HG03139 (cell line): ENCODE results near the gene SHPK.

Experiments used
- ATAC-seq: cut with Tn5 transposase; IDR thresholded peaks from one replicate; pipeline ENCODE4 v1.9.1; 2021; ENCODE audit not compliant: unreplicated experiment

Gene SHPK

DNA sequence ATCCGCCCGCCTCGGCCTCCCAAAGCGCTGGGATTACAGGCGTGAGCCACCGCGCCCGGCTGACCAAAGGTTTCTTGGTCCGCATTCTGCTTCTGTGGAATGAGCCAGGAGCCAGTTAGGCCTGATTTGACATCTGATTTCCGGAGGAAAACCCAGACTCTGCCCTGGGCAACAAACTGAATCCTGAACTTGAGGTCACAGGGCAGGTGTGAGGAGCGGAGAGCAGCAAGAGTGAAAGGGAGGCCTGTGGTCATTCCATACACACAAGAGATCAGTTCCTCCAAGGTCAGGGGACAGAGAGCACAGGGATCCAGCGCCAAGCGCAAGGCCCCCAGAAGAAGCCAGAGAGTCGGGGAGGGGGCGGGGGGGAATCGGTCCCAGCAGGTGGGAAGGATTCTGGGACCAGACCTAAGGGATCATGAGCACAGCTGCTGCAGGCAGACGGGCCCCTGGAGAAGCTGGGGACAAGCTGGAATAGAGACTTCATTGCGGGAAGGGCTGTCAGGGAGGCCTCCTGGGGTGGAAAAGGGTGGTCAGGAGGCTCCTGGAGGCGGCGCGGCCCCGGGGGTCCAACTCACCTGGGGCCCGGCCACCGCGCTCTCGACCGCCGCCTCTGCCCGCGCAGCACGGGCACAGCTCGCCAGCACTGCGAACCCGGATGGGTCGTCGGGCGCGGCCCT lies 436 bp downstream of the SHPK start:
- ATAC-seq = no peak

DNA sequence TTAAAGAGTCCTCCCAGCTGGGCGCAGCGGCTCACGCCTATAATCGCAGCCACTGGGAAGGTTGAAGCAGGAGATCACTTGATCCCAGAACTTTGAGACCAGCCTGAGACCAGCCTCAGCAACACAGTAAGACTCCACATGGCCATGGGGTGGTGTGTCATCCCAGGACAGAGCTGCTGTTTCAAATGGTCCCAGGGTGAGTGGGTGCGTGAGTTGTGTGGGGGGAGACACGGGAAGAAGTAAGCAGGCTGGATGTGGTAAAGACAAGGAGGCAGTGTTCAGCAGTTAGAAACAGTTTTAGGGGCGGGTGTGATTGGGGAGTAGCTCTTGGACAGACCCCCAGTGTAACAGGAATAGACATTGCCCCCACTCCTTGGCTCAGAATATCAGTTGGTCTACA lies 3.8 kb downstream of the SHPK start:
- ATAC-seq = no peak

DNA sequence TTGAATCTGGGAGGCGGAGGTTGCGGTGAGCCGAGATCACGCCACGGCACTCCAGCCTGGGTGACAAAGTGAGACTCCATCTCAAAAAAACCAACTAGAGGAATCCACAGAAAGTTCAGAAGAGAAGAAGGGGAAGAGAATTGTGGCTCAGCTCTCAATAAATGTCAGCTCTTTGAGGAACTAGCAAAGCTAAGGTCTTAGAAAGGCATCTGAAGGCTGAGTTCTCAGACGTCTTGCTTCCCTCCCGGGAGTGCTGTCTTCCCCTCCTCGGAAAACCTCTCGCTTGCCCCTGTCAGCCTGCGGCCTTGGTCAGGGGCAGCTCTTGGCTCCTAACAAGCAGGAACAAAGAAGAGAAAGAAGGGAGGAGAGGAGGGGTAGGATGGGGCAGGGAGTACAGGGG lies 5.3 kb downstream of the SHPK start:
- ATAC-seq = no peak

DNA sequence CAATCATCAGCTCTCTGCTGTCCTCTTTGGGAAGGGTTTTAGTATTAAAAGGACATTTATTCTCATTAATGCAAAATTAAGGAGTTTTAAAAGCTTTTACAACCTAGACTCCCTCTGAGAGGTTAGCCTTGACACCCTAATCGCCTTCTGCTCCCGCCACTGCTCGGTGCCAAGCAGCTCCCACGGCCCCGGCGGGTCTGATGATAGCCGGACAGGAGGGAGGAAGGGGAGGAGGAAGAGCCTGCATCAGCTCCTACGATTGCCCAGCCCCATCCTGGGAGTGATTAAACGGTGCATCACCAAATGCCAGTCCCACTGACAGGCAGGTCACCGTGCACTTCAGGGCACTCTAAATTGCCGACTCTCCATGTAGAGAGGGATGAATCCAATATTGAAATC lies 8.3 kb downstream of the SHPK start:
- ATAC-seq = no peak

DNA sequence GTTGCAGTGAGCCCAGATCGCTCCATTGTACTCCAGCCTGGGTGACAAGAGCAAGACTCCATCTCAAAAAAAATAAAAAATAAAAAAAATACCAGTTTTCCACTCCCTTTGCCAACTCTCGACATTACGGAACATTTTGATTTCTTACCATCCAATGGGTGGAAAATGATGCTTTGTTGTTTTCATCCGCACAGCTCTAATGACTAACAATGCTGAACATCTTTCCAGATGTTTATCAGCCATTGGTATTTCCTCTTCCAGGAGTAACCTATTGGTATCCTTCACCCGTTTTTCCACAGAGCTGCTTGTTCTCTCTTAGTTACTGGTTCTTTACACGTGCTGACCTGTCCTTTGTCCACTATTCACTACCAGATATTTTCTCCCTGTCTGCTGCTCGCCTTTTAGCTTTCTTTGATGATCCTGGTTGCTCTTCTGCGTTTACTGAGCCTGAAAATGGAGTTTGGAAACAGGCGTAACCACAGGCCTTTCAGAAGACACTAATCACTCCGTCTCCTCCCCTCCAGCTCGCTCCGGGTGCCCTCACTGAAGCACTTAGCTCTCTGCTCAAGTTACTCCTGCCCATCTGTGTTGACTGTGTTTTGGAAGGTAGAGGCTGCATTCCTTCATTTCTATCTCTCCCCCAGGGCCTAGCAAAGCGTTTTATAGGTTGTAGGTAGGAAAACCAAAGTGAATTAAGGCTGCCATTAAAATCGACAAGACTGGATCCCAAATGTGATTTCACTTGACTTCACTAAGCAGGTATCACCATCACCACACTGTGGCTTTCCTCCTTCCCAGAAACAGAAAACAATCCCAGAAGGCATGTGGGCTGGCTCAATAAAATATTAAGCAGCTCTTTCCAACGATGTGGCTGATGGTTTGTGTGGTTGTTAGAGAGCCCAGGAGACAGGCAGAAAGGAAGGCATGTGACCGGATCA lies 8.9 kb downstream of the SHPK start:
- ATAC-seq = no peak

DNA sequence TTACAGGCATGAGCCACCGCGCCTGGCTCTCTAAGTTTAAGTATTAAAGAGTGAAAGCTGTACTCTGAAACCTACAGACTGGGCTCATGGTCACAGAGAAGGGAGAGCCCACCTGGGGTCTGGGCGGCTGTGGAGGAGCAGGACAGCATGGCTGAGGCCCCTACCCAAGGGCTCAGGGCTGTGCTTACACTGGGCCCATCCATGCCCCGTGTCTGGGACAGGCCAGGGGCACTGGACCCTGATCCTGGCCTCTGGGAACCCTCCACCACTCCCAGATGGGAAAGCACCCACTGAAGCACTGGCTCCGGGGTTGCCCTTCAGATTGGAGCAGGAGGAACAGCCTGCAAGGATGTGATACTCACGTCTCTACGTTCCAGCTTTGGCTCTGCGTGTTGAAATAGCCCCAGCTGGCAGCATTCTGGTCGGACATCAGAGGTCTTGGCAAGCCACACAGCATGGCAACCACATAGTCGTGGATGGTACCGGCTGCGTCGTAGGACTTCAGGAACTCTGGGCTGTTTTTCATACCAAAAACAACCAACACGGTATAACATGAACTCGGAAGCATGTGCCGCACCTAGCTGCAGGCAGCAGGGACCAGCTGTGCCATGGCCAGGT lies 13.0 kb downstream of the SHPK start:
- ATAC-seq = no peak

DNA sequence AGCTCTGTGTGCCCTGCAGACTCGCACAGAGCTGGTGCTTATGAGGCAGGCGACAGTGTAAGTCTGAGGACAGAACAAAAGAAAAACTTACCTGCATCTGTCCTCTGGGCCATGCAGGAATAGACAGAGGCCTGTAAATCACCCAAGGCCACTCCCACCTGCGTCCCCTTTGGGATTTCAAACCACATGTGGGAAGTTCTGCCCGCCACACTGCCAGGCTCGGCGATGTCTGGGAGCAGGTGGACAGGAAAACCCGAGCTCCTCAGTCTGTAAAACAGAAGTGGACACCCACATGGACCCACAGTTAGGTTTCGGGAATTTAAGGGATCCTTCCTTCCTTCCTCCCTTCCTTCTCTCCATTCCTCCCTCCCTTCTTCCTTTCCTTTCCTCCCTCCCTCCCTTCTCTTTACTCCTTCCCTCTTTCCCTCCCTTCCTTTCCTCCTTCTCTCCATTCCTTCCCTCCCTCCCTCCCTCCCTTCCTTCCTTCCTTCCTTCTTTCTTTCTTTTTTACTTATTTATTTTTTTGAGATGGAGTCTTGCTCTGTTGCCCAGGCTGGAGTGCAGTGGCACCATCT lies 14.8 kb downstream of the SHPK start:
- no peak for ATAC-seq

DNA sequence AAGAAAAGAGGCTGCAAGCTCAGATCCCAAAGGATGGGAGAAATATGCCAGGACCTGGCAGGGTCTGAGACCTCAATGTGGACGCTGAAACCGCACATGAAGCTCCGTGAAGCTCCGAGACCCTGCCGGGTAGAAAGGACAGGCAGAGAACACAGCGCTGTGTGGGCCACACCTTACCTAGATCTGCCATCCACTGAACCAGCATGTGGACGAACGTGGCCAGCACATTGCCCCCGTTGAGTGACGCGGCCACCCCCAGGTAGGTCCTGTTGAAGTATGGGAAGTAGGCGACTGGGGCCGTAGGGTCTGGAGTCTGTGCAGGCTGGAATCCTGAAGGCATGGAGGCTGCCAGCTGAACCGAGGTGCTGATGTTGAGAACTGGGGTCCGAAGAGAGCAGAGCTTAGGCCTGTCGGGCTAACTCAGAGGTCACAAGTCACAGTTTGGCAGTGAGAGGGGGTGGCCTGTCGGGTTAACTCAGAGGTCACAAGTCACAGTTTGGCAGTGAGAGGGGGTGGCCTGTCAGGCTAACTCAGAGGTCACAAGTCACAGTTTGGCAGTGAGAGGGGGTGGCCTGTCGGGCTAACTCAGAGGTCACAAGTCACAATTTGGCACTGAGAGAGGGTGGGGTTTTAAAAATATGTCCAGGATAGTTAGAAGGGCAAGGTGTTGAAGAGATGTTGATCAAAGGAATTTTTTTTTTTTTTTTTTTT lies 20.7 kb downstream of the SHPK start:
- no peak for ATAC-seq

DNA sequence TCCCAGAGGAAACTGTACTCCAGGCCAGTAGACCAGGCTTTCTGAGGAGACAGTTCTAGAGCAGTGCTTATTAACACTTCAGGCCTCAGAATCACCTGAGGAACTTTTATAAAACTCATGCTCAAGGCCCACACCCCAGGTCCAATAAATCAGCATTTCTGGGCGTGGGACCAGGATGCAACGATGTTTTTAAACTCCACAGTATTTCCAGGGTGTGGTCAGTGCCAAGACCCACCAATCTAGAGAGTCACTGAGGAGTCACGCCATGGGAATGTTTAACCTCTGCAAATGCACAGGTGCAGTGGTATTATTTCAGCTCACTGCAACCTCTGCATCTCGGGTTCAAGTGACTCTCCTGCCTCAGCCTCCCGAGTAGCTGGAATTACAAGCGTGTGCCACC lies 22.9 kb downstream of the SHPK start:
- ATAC-seq = no peak

DNA sequence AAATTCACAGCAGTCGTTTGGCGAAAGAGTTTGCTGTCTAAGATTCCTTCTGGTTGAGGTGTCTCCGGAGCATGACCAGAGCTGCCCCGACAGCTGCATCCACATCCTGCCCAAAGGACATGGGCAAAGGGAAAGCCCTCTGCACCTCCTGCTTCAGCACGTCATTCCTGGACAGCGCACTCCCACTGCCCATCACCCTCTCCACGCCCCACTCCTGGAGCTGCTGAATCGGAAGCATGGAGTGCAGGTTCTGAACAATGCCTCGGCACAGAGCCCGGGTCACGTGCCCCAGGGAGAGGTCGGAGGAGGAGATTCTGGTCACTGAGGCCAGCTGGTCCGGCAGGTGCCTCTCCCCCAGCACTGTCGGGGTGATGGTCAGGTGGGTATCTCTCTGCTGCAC lies 25.5 kb downstream of the SHPK start:
- no peak for ATAC-seq

DNA sequence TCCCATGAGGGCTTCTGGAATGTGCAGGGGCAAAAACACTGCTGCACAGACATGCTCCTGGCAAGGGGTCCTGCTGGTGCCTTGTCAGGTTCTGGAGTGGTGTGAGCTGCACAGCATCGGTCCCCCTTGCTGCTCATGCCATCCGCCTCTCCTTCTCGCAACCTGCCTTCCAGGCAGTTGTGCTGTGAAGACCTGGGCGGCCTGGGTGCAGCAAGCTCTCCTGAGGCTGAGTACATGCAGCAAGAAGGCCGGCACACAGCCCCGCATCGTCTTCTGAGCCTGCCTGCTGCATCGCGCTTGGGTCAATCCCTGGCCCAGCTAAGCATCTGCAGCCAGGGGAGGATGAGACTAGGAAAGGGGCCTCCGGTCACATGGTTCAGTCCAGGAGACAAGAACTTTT lies 26.4 kb downstream of the SHPK start:
- no peak for ATAC-seq

DNA sequence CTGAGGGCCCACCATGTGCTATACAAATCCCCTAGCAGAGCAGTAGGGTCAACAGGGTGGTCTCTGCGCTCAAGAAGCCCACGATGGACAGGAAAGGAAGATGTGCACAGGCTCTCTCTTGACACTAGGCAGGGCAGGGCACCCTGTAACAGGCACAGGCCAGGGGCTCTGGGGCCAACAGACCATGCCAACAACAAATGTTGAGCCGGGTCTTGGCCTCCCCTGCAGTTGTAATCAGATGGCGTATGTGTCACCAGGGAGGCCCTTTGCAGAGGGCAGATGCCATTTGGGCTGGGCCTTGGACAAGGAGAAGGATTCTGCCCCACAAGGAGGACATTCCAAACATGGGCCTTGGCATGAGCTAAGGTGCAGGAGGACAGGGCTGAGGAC lies 32.2 kb downstream of the SHPK start:
- ATAC-seq = no peak

DNA sequence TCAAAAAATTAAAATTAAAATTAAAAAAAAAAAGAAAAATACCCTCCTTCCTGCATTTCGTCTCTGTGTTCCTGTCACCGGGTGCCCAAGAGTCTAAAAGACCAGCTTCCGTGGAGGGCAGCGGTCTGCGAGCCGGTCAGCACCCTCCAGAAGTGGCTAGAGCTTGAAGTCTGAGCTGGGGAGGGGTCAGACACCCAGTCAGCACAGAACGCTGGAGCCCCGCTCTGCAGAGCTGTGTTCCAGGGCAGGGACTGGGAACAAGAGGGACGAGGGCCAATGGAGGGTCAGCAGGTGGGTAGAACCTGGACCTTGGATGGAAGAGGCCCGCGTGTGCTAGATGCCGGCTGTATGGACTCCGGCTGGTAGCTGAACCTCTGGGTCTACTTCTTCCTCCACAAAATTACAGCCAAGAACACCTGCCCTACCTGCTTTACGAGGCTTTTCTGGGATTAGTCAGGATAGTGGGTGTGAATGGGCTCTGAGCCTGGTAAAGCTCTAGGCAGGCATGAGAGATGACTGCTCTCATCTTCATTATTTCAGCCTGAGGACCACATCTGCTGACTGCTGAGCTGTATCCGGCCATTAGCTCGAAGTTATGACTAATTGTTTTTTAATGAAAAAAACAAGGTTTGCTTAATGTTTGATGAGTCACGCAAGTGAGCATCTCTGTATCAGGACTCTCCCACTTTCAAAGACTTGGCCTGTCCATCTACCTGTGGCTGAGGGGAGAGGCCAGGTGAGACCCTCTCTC lies 32.8 kb downstream of the SHPK start:
- ATAC-seq = no peak

DNA sequence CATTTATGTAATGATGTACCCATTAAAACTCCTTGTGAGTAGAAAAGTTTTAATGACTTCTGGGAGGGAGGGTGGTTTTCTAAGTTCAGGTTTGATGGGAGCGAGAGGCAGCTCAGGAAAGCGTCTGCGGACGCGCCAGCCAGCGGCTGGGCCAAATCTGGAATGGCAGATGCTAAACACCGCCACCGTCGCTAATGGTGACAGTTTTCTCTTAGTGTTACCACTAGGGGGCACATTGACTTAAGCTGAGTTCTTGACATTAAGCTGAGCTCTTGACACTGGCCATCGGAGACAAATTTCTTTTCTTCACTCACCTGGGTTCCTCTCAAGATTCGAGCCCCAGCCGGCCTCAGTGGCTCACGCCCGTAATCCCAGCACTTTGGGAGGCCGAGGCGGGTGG lies 33.6 kb downstream of the SHPK start:
- ATAC-seq = no peak

DNA sequence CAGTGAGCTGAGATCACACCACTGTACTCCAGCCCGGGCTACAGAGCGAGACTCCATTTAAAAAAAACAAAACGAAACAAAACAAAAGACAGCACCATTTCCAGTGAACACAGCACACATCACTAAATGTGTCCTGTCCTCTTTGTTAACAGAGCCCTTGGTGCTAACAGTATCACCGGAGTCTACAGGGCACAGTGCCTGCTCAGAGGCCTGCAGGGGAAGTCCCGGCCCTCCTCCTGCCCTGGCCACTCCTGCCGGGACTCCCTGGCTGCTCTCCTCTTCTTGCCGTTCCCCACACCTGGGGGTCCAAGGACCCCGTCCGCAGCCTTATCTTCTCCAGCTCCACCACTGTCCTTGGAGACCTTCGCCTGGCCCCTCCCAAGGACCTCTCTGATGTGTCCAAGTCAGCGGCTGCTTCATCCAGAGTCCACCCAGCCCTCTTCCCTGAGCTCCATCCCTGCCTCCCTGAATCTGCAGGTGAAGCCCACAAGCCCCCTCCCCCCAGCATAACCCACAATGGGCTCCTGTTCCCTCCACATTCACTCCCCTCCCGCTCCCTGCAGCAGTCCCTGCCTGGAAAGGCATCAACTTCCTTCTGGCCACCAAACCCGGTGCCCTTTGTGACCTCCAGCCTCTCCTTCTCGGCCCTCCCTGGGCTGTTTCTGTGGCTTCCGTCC lies 35.4 kb downstream of the SHPK start:
- ATAC-seq = no peak

DNA sequence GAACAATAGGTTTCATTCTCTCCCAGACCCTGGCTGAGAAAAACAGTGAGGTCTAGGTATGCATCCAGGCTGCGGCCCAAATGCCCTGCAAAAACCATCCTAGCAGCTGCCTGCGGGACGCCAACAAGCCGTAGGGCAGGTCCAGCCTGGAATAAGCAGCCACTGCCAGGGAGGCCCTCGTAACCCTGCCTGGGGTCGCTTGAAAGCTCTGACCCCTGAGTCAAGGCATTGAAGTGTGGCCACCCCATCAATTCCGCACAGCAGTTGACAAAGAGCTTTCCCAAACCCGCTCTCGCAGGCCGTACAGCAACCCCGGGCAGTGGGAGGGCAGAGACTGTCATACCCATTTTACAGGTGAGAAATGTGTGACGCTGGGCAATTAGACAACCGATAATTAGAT lies 38.0 kb downstream of the SHPK start:
- no peak for ATAC-seq

DNA sequence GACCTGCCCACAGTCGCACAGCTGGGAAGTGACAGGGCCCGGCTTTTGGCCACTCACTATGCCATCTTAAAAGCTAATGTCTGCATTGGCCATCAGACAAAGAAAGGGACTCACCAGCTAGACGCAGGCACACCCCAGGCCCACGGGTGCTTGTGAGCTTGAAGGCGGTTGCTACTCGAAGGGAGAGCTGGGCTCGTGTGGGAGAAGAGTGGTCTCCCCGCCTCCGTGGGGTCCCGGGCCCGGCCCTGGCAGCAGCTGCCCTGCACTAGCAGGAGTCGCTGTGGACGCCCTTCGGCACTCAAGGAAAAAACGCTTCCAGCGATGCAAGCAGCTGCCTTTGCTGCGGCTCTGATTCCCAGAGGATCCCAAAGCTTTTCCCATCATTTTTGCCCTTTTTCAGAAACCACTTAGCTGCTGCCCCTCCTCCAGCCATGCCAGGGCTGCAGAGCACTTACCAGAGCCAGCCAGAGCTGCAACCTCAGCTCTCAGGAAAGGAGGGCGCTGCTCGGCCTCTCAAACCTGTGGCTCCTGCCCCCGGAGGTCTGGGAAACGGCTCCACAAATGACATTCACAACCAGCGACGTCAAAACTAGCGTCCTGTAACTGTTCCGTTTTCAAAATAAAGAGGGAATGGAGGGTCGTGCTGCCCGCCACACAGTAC lies 39.1 kb downstream of the SHPK start:
- ATAC-seq = no peak

DNA sequence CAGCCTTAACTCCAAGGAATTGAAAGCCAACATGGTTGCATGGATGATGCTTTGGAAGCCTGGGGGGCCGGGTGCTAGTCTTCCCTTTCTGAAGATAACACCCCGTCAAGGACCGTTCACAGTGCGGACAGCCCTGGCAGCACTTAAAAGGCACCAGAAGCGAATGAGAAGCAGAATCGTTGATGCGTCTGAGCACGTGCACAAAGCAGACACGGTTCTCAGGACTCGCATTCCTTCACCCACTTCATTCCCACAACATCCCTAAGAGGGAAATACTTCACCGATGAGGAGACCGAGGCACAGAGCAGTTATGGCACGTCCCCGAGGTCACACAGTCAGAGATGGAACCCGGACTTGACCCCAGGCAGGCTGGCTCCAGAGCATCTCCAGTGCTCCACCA lies 41.1 kb downstream of the SHPK start:
- no peak for ATAC-seq

DNA sequence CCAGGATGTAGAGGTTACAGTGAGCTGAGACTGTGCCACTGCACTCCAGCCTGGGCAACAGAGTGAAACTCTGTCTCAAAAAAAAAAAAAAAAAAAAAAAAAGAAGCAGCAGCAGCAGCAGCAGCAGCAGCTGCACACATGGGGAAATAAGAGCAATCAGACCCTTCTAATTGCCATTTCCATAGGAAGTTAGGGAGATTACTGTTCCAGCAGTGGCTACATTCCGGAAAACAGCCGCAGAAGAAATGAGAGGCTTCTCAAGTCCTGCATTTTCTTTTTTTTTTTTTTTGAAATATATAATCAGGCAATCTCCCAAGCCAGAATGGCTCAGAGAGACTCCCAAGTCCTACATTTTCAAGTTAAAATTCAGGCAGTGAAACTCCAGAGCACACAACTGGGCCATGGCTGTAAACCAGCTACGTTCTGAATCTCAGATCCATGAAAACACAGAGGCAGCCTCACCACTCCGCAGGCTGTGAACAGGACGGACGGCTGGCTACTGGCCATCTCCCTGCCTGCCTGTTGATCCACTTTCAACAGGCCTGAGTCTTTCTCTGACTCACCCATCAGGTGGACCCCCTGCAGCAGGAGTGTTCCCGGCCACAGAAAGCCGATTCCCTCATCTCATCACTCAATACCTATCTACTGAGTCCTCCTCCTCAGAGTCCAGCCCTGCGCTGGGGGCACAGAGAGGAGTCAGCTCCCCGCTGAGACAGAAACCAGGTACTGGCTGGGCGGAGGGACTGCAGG lies 41.8 kb downstream of the SHPK start:
- ATAC-seq = no peak
